ENCODE data around the gene TRMT2A. TPM values are rescaled to one million over a fixed set of nuclear protein-coding genes. Genes with fewer than 3 reads are reported as not detected.

The TRMT2A gene
- total RNA-seq, 2 experiments from 2014 or later, result 97.5 to 118 TPM

GRCh38 chr22:20140521-20140964, 23.5 kb upstream of the TRMT2A start:
- no peak overlapping the region for H2AFZ ChIP-seq (ENCODE audit: low read length)
- H3K9me3 ChIP-seq (ENCODE audit: low read length), result no peaks in the 10 kb centered on the region
- intact Hi-C loops (cut with micrococcal nuclease; ENCODE audit: unreplicated experiment), result no loop called here
- H3K36me3 ChIP-seq (ENCODE audit: insufficient read depth, low read length), result no peaks in the 10 kb centered on the region
- no peaks in the 10 kb centered on the region for H3K79me2 ChIP-seq (ENCODE audit: insufficient read depth, low read depth, low read length)
- no peaks in the 10 kb centered on the region for H3K9me2 ChIP-seq (ENCODE audit: insufficient read depth, low read length)
- H3K27ac ChIP-seq (ENCODE audit: low read depth, low read length, poor library complexity, severe bottlenecking), result no peak overlapping the region
- DNase-seq (ENCODE audit: low spot score), result no peak
- TF ChIP-seq EZH2phosphoT487 (IDR thresholded peaks at IDR 0.05; ENCODE audit: borderline replicate concordance, low read depth, low read length) (no peak), CTCF (conservative IDR thresholded peaks at IDR 0.05; ENCODE audit: low read length) (no peak)
- no peaks in the 10 kb centered on the region for H4K20me1 ChIP-seq (ENCODE audit: insufficient read depth, low read length)
- H3K4me1 ChIP-seq (ENCODE audit: insufficient read depth, low read length, poor library complexity, severe bottlenecking), result peaks cover 7% of the 10 kb centered on the region
- H3K4me3 ChIP-seq (ENCODE audit: low read depth, low read length, poor library complexity, severe bottlenecking), result no peak overlapping the region
- ChIA-PET POLR2A (no interaction called here), CTCF (ENCODE audit: unreplicated experiment) (no interaction called here)
- no peak overlapping the region for H3K4me2 ChIP-seq (ENCODE audit: low read length)
- no TSS peak for BruUV-seq (replicated peaks)

DNA sequence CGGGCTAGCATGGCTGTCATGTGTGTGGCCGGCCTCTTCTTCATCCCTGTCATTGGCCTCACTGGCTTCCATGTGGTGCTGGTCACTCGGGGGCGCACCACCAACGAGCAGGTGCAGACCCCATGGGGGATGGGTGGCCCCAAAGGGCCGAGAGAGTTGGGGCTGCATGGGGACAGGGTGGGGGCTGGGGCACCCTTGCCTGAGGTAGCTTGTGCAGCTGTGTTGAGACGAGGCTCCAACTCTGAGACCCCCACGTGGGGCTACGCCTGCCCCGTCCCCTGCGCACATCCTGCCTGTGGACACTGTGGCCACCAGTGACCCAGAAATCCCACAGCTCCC, 23.1 kb upstream of the TRMT2A start:
- Histone ChIP-seq H2AFZ (ENCODE audit: low read length) (no peak overlapping the region), H3K4me2 (ENCODE audit: low read length) (no peak overlapping the region), H3K4me1 (ENCODE audit: insufficient read depth, low read length, poor library complexity, severe bottlenecking) (peaks cover 11% of the 10 kb centered on the region), H3K4me3 (ENCODE audit: low read depth, low read length, poor library complexity, severe bottlenecking) (no peak overlapping the region), H3K9me2 (ENCODE audit: insufficient read depth, low read length) (no peaks in the 10 kb centered on the region), H3K36me3 (ENCODE audit: insufficient read depth, low read length) (no peaks in the 10 kb centered on the region), H3K79me2 (ENCODE audit: insufficient read depth, low read depth, low read length) (no peaks in the 10 kb centered on the region), H4K20me1 (ENCODE audit: insufficient read depth, low read length) (no peaks in the 10 kb centered on the region), H3K9me3 (ENCODE audit: low read length) (no peaks in the 10 kb centered on the region), H3K27ac (ENCODE audit: low read depth, low read length, poor library complexity, severe bottlenecking) (no peak overlapping the region)
- DNase-seq (ENCODE audit: low spot score), result no peak
- intact Hi-C loops (cut with micrococcal nuclease; ENCODE audit: unreplicated experiment), result no loop called here
- CTCF ChIA-PET (ENCODE audit: unreplicated experiment), result no interaction called here
- POLR2A ChIA-PET, result no interaction called here
- no TSS peak for BruUV-seq (replicated peaks)
- TF ChIP-seq EZH2phosphoT487 (IDR thresholded peaks at IDR 0.05; ENCODE audit: borderline replicate concordance, low read depth, low read length), result no peak
- no peak for TF ChIP-seq CTCF (conservative IDR thresholded peaks at IDR 0.05; ENCODE audit: low read length)

- CTCF ChIA-PET (ENCODE audit: unreplicated experiment), result no interaction called here
- Histone ChIP-seq H3K4me3 (ENCODE audit: low read depth, low read length, poor library complexity, severe bottlenecking) (no peak overlapping the region), H3K79me2 (ENCODE audit: insufficient read depth, low read depth, low read length) (no peaks in the 10 kb centered on the region), H2AFZ (ENCODE audit: low read length) (no peak overlapping the region), H4K20me1 (ENCODE audit: insufficient read depth, low read length) (no peaks in the 10 kb centered on the region), H3K4me1 (ENCODE audit: insufficient read depth, low read length, poor library complexity, severe bottlenecking) (peaks cover 12% of the 10 kb centered on the region), H3K9me3 (ENCODE audit: low read length) (no peaks in the 10 kb centered on the region), H3K4me2 (ENCODE audit: low read length) (no peak overlapping the region), H3K27ac (ENCODE audit: low read depth, low read length, poor library complexity, severe bottlenecking) (no peak overlapping the region), H3K9me2 (ENCODE audit: insufficient read depth, low read length) (no peaks in the 10 kb centered on the region), H3K36me3 (ENCODE audit: insufficient read depth, low read length) (no peaks in the 10 kb centered on the region)
- BruUV-seq (replicated peaks), result no TSS peak
- POLR2A ChIA-PET, result no interaction called here
- intact Hi-C loops (cut with micrococcal nuclease; ENCODE audit: unreplicated experiment), result no loop called here
- DNase-seq (ENCODE audit: low spot score), result no peak
- TF ChIP-seq EZH2phosphoT487 (IDR thresholded peaks at IDR 0.05; ENCODE audit: borderline replicate concordance, low read depth, low read length) (no peak), CTCF (conservative IDR thresholded peaks at IDR 0.05; ENCODE audit: low read length) (no peak)
Measured at GRCh38 chr22:20139391-20140106, 22.5 kb upstream of the TRMT2A start.

Measured in OCI-LY7 (cell line).